A549 treated with AZD9567 at 1 μM for 4 hours (cell line): ENCODE measurements around the gene N4BP2. TPM values are rescaled to one million over a fixed set of nuclear protein-coding genes. Genes with fewer than 3 reads are reported as not detected.

ENCODE experiments used
- total RNA-seq: library from RNA; stranded (reverse); fragments of 200-300 nt; extraction: Qiagen RNA extraction; gene quantifications from 5 replicates; pipeline ENCODE4 v1.2.3, GENCODE V29; 2022; ENCODE audit not compliant: insufficient read depth

Gene N4BP2
- total RNA-seq: 1.7 to 3.7 TPM (median 2.7 TPM) in 5 replicates

DNA sequence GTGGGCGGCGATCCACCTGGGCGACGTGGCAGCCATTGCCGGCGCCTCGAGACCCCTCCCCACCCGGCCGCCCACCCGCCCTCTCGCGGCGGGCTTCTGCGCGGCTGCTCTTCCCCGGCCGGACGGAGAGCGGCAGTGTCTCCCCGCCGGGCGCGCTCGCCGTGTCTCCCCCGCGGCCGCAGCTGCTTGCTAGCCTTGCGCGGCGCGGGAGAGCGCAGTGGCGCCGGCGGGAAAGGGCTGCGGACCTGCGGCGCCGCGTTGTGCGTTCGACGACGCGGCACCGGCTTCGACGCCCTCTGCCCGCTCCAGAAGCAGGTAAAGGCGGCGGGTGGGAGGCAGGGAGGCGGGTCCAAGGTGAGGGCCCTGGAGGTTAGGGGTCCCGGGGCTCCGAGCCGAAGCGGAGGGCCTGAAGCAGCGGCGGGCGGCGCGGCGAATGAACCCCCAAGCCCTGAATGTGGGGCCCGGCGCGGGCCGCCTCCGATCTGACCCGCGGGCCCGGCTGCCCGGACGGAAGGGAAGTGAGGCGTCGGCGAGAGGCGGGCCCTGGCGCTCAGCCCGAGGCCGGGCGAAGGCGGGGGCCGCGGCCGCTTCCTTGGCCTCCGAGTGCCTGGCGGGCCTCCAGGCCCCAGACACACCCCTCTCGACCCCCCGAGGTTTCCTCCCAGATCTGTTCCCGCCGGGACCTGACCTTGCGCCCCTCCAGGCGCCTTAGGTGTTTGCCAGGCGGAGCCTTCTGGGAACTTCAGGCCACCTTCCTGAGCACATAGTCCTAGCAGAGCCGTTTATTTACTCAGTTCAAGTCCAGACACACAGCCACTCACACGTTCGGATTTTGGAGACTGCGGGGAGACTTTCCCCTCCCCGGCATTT lies at the start of gene N4BP2:
N4BP2 (plus strand) TSS at position 135 of the 870 bp plus-strand sequence. CDS start 40,491 bp downstream, outside the sequence.

DNA sequence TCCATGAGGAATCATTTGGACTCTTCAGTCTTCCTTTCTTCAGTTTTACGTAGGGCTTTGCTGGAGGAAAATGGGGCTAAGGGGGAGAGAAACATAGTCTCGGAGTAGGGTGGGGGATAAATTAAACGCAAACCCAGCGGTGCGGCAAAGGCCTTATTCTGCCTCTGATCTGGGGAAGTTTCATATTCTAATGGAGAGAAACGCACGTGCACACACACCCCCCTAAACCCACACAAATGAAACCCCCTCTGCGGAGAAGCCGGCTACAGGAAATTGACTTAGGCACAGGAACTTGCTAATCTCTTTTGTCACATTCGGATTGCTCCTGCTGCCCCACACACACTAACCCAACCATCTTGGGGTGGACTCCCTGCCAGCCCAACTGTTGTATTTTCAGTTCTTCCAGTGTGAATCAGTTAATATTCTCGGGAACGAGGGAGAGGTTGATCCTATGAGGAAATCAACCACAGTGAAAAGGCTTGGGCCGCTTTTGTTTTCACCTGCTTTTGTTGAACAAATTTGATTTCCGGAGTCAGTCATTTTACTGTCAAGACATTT lies 140.2 kb downstream of the N4BP2 start, which contains the start of gene RHOH:
RHOH (plus strand) TSS at position 308 of the 558 bp plus-strand sequence. CDS start 46,356 bp downstream, outside the sequence.

Other genes starting within 250 kb of the N4BP2 start
- 21.2 to 34.6 TPM (median 27.2 TPM) in 5 replicates for gene PDS5A, start 78.9 kb upstream of the N4BP2 start, total RNA-seq
- 0.13 to 0.18 TPM (median 0.15 TPM) in 3 of 5 replicates, not detected in the others for gene RHOH, start 140.2 kb downstream of the N4BP2 start, total RNA-seq